H1 (cell line): ENCODE measurements around the gene RNF31. TPM values are rescaled to one million over a fixed set of nuclear protein-coding genes. Genes with fewer than 3 reads are reported as not detected.
A peak's percentile ranks its signal among the peaks of the same experiment; 100 is the strongest.

Experiments
- CTCF ChIA-PET: fragments of 300-600 bp; sonication (Branson Sonifier 250); formaldehyde crosslinking; loops from one replicate; lab custom pipeline; 2021; ENCODE audit not compliant: partially characterized antibody; lab: Charles Lee
- POLR2A ChIA-PET: fragments of 300-600 bp; sonication (Branson Sonifier 250); formaldehyde crosslinking; loops from one replicate; lab custom pipeline; 2021; ENCODE audit warnings: inconsistent platforms; ENCODE audit not compliant: partially characterized antibody; lab: Charles Lee
- DNase-seq, 2 experiments: peaks; one replicate each; pipeline versions ENCODE4 v3.0.0 to v3.0.0-alpha.2; 2010 to 2022; ENCODE audit warnings: low spot score in 2 of 2, low read depth in 1 of 2, mixed read lengths in 1 of 2
- FAIRE-seq: peaks from 2 replicates; lab custom pipeline; 2011; peaks lifted over from hg19 to GRCh38; lab: Jason Lieb, UNC
- H2AFZ ChIP-seq: 2 replicates; pipeline ENCODE4 v1.8.1; 2012; ENCODE audit warnings: low read length, inconsistent platforms
- H2AK5ac ChIP-seq: 2 replicates; pipeline ENCODE4 v1.6.1; 2013; ENCODE audit warnings: low read depth, low read length
- H2BK120ac ChIP-seq: replicated peaks from 2 replicates; pipeline ENCODE3; 2013; ENCODE audit warnings: low read depth, low read length, inconsistent platforms
- H2BK12ac ChIP-seq: 2 replicates; pipeline ENCODE4 v1.6.1; 2013; ENCODE audit warnings: low read depth, low read length
- H2BK15ac ChIP-seq: 2 replicates; pipeline ENCODE4 v1.6.1; 2013; ENCODE audit warnings: low read length
- H2BK20ac ChIP-seq: 2 replicates; pipeline ENCODE4 v1.6.1; 2013; ENCODE audit warnings: low read length
- H2BK5ac ChIP-seq: 2 replicates; pipeline ENCODE4 v1.6.1; 2013; ENCODE audit warnings: low read depth, low read length
- H3K14ac ChIP-seq: 2 replicates; pipeline ENCODE4 v1.6.1; 2013; ENCODE audit warnings: inconsistent platforms; ENCODE audit not compliant: insufficient read length
- H3K18ac ChIP-seq: 2 replicates; pipeline ENCODE4 v1.6.1; 2013; ENCODE audit warnings: low read length; ENCODE audit errors: extremely low read depth
- H3K23ac ChIP-seq: 2 replicates; pipeline ENCODE4 v1.6.1; 2013; ENCODE audit warnings: inconsistent platforms; ENCODE audit not compliant: insufficient read length
- H3K23me2 ChIP-seq: 2 replicates; pipeline ENCODE4 v1.6.1; 2013; ENCODE audit warnings: low read depth, low read length
- H3K27ac ChIP-seq: 2 replicates; pipeline ENCODE4 v1.6.1; 2011; ENCODE audit warnings: low read depth, low read length, inconsistent platforms
- H3K27me3 ChIP-seq, 4 experiments: replicated peaks in 1 of 4; 1 replicate in 1 of 4; 2 replicates in 3 of 4; pipeline versions ENCODE4 v1.6.1 to v1.8.1; 2011 to 2013; ENCODE audit warnings: low read length in 3 of 4, mild to moderate bottlenecking in 3 of 4, inconsistent platforms in 2 of 4, mixed read lengths in 2 of 4, moderate library complexity in 1 of 4; ENCODE audit not compliant: control insufficient read depth in 3 of 4, insufficient read depth in 3 of 4; ENCODE audit errors: extremely low read depth in 1 of 4
- H3K36me3 ChIP-seq, 4 experiments: 2 replicates each; pipeline versions ENCODE4 v1.6.1 to v1.8.1; 2011 to 2013; ENCODE audit warnings: mild to moderate bottlenecking in 4 of 4, low read length in 3 of 4, moderate library complexity in 2 of 4, control low read depth in 1 of 4, inconsistent platforms in 1 of 4; ENCODE audit not compliant: insufficient read depth in 4 of 4, control insufficient read depth in 2 of 4
- H3K4ac ChIP-seq: replicated peaks from 2 replicates; pipeline ENCODE3; 2013; ENCODE audit warnings: low read length, low read depth, mixed read lengths, inconsistent platforms; ENCODE audit not compliant: insufficient read length
- H3K4me1 ChIP-seq, 4 experiments: replicated peaks in 1 of 4; 1 replicate in 1 of 4; 2 replicates in 3 of 4; pipeline versions ENCODE4 v1.6.1 to v1.8.1; 2011 to 2013; ENCODE audit warnings: low read length in 3 of 4, inconsistent platforms in 2 of 4, mixed read lengths in 1 of 4; ENCODE audit not compliant: insufficient read depth in 4 of 4, control insufficient read depth in 3 of 4
- H3K4me2 ChIP-seq, 2 experiments: 2 replicates each; pipeline versions ENCODE4 v1.6.1 to v1.8.1; 2011 to 2013; ENCODE audit warnings: low read depth in 2 of 2, low read length in 2 of 2, control low read depth in 1 of 2, inconsistent platforms in 1 of 2, mild to moderate bottlenecking in 1 of 2; ENCODE audit not compliant: insufficient read depth in 1 of 2
- H3K4me3 ChIP-seq, 4 experiments: fragments of 200-600, 300-600 bp in 1 of 4; sonication (generic), shearing (Covaris generic), sonication (Bioruptor Twin) in 1 of 4; 2 replicates each; pipeline versions ENCODE4 v1.5.1 to v1.8.1; 2011 to 2016; ENCODE audit warnings: low read length in 4 of 4, low read depth in 3 of 4, control low read depth in 2 of 4, inconsistent platforms in 2 of 4, mild to moderate bottlenecking in 2 of 4, mixed read lengths in 1 of 4, moderate library complexity in 1 of 4; ENCODE audit not compliant: insufficient read depth in 2 of 4; ENCODE audit errors: extremely low read depth in 1 of 4
- H3K56ac ChIP-seq: replicated peaks from 2 replicates; pipeline ENCODE3; 2013; ENCODE audit warnings: low read depth, mild to moderate bottlenecking, mixed read lengths, low read length, inconsistent platforms; ENCODE audit not compliant: insufficient read length
- H3K79me1 ChIP-seq: 2 replicates; pipeline ENCODE4 v1.6.1; 2013; ENCODE audit warnings: low read depth, low read length, control low read depth
- H3K79me2 ChIP-seq, 2 experiments: 2 replicates each; pipeline versions ENCODE4 v1.6.1 to v1.8.1; 2012 to 2013; ENCODE audit warnings: low read length in 2 of 2, mild to moderate bottlenecking in 2 of 2, inconsistent platforms in 1 of 2; ENCODE audit not compliant: insufficient read depth in 2 of 2, control insufficient read depth in 1 of 2
- H3K9ac ChIP-seq, 4 experiments: replicated peaks in 1 of 4; 1 replicate in 1 of 4; 2 replicates in 3 of 4; pipeline versions ENCODE4 v1.6.1 to v1.8.1; 2011 to 2013; ENCODE audit warnings: low read depth in 3 of 4, low read length in 3 of 4, control low read depth in 2 of 4, mild to moderate bottlenecking in 2 of 4, moderate library complexity in 2 of 4, inconsistent platforms in 1 of 4; ENCODE audit errors: extremely low read depth in 1 of 4
- H3K9me3 ChIP-seq, 2 experiments: 2 replicates each; pipeline versions ENCODE4 v1.6.1 to v1.8.1; 2012 to 2013; ENCODE audit warnings: mild to moderate bottlenecking in 2 of 2, moderate library complexity in 2 of 2, control low read depth in 1 of 2, inconsistent platforms in 1 of 2, low read depth in 1 of 2, low read length in 1 of 2, mixed read lengths in 1 of 2; ENCODE audit not compliant: insufficient read depth in 2 of 2
- H4K20me1 ChIP-seq, 2 experiments: replicated peaks in 1 of 2; 2 replicates each; pipeline versions ENCODE3 to v1.8.1; 2011 to 2013; ENCODE audit warnings: inconsistent platforms in 2 of 2, low read length in 2 of 2, mild to moderate bottlenecking in 1 of 2; ENCODE audit not compliant: insufficient read depth in 2 of 2, control insufficient read depth in 1 of 2
- H4K5ac ChIP-seq: 2 replicates; pipeline ENCODE4 v1.6.1; 2013; ENCODE audit warnings: low read length, low read depth, mixed read lengths, inconsistent platforms; ENCODE audit not compliant: insufficient read length
- H4K8ac ChIP-seq: 2 replicates; pipeline ENCODE4 v1.8.0; 2013; ENCODE audit warnings: mild to moderate bottlenecking, moderate library complexity, low read length, inconsistent platforms; ENCODE audit not compliant: insufficient read depth; ENCODE audit errors: extremely low read depth
- H4K91ac ChIP-seq: replicated peaks from 2 replicates; pipeline ENCODE3; 2013; ENCODE audit warnings: low read length, mixed read lengths, inconsistent platforms; ENCODE audit not compliant: insufficient read length
- ASH2L ChIP-seq: fragments of 200-600, 300-600 bp; sonication (generic); IDR thresholded peaks from one replicate; pipeline ENCODE4 v1.7.1; 2017; ENCODE audit warnings: low read length
- CBX5 ChIP-seq: fragments of 300-800, 300-1000 bp; sonication (generic); IDR thresholded peaks from 2 replicates; pipeline ENCODE4 v1.7.1; 2016; ENCODE audit warnings: antibody characterized with exemption, low read length, low read depth
- CEBPB ChIP-seq: IDR thresholded peaks from 2 replicates; pipeline ENCODE4 v1.6.1; 2012; ENCODE audit warnings: low read depth, low read length
- CHD2 ChIP-seq: IDR thresholded peaks from 2 replicates; pipeline ENCODE4 v1.6.1; 2012; ENCODE audit warnings: low read length, improper control_type of control experiment
- EZH2 ChIP-seq: fragments of 200-600 bp; sonication (generic); IDR thresholded peaks from 2 replicates; pipeline ENCODE4 v1.7.1; 2012; ENCODE audit warnings: low read depth, mild to moderate bottlenecking, moderate library complexity, low read length, inconsistent platforms; ENCODE audit not compliant: severe bottlenecking
- GABPA ChIP-seq: IDR thresholded peaks from 2 replicates; pipeline ENCODE4 v1.6.1; 2011; ENCODE audit warnings: mild to moderate bottlenecking, low read length, moderate library complexity, borderline replicate concordance; ENCODE audit not compliant: insufficient read depth
- JUND ChIP-seq: IDR thresholded peaks from 2 replicates; pipeline ENCODE4 v1.6.1; 2011; ENCODE audit warnings: mild to moderate bottlenecking, improper control_type of control experiment, low read length
- PHF8 ChIP-seq: fragments of 200-600 bp; sonication (generic); conservative IDR thresholded peaks from 2 replicates; pipeline ENCODE4 v1.7.1; 2012; ENCODE audit warnings: low read depth, mild to moderate bottlenecking, inconsistent platforms, low read length, moderate library complexity
- POLR2A ChIP-seq, 2 experiments: IDR thresholded peaks; 1 replicate in 1 of 2; 2 replicates in 1 of 2; pipeline ENCODE4 v1.6.1; 2011; ENCODE audit warnings: low read depth in 2 of 2, low read length in 2 of 2, mild to moderate bottlenecking in 2 of 2; ENCODE audit errors: control extremely low read depth in 1 of 2
- POU5F1 ChIP-seq: IDR thresholded peaks from 2 replicates; pipeline ENCODE4 v1.6.1; 2011; ENCODE audit warnings: low read depth, mild to moderate bottlenecking, low read length, moderate library complexity
- RFX5 ChIP-seq: IDR thresholded peaks from 2 replicates; pipeline ENCODE4 v1.6.1; 2011; ENCODE audit warnings: low read depth, low read length, improper control_type of control experiment, borderline replicate concordance
- TAF1 ChIP-seq: IDR thresholded peaks from 2 replicates; pipeline ENCODE4 v1.6.1; 2011; ENCODE audit warnings: mild to moderate bottlenecking, low read depth, low read length
- TCF12 ChIP-seq: IDR thresholded peaks from 2 replicates; pipeline ENCODE4 v1.6.1; 2011; ENCODE audit warnings: low read depth, mild to moderate bottlenecking, low read length
- WGBS, 2 experiments: shearing (Covaris generic) in 1 of 2; methylation state at CpG; one replicate each; pipeline versions ENCODE4 v1.1.6 to v1.1.7; 2013 to 2015; ENCODE audit warnings: low lambda C conversion rate in 2 of 2, mixed read lengths in 2 of 2, inconsistent platforms in 1 of 2, low coverage in 1 of 2, missing lambda C conversion rate in 1 of 2; ENCODE audit not compliant: insufficient replicate concordance in 2 of 2, insufficient coverage in 1 of 2, insufficient read length in 1 of 2; ENCODE audit errors: extremely low coverage in 1 of 2, missing lambda C conversion rate in 1 of 2; 5-methylcytosine and 5-hydroxymethylcytosine counted together
- polyA plus RNA-seq, 7 experiments: library from polyadenylated mRNA; depleted of rRNA in 3 of 7; stranded (reverse) in 5 of 7; unstranded in 2 of 7; fragments of >200 nt in 5 of 7; fragments of 200-250 nt in 2 of 7; gene quantifications; 1 replicate in 5 of 7; 2 replicates in 1 of 7; 4 replicates in 1 of 7; pipeline versions ENCODE4 v1.2.1 to v1.2.3, GENCODE V29; 2011 to 2013; ENCODE audit warnings: missing spikeins in 2 of 7, mixed read lengths in 2 of 7
- total RNA-seq: library from RNA; stranded (reverse); fragmentation: NEBNext Ultra II Directional; extraction: Animal tissue kit (Norgen Biotek cat#: 25700); gene quantifications from 2 replicates; pipeline ENCODE4 v1.2.1, GENCODE V29; 2021
- TF ChIP-seq, protein P1 (sequence below): IDR thresholded peaks from 2 replicates; pipeline ENCODE4 v1.6.1; 2012; ENCODE audit warnings: inconsistent platforms

The RNF31 gene
- total and polyA plus RNA-seq, 2 of the 8 experiments (the other 6 are each of a cell fraction or from before 2014, with no cell fraction given) = 17.5 to 72.0 TPM

DNA sequence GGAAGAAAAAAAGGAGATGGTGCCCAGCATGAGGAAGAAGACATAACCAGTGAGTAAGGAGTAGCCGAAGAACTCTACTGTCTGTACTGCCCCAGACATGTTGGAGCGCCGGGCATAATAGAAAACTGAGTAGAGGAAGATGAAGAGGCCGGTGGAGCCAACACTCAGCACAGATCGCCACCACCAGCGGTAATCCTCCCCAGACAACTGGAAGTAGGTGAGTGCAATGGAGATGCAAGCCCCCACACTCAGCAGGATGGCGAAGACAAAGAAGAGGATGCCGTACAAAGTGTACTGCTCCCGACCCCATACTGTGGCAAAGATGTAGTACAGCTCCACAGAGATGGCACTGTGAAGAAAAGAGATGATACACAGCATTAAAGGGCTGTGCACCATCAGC lies 42.2 kb downstream of the RNF31 start:
- no peak overlapping the region for H3K14ac ChIP-seq
- DNase-seq (no peak), FAIRE-seq (no peak)
- no peak overlapping the region for H2AFZ ChIP-seq
- WGBS, 2 experiments = 88% methylated on average over 9 of the region's 9 CpGs; no CpG with 5 or more reads in 1 of the 2 experiments
- peak overlapping the region in 1 of 4 experiments; percentile 91; a peak in 2 of 8 replicates for H3K4me3 ChIP-seq
- H3K27me3 ChIP-seq = no peaks in the 10 kb centered on the region
- H3K9ac ChIP-seq = no peak overlapping the region
- CTCF ChIA-PET = interaction anchor here (1.0 to 4.1 kb wide), 2 partner anchors 23 to 29 kb away, joined by 5 to 16 read pairs; partner anchors contain the start of genes CHMP4A and IRF9
- no peak overlapping the region for H2BK120ac ChIP-seq
- no peak overlapping the region for H3K27ac ChIP-seq
- no peak overlapping the region for H4K8ac ChIP-seq
- no peak overlapping the region for H4K91ac ChIP-seq
- no peaks in the 10 kb centered on the region for H3K9me3 ChIP-seq
- H4K5ac ChIP-seq = no peak overlapping the region
- H3K4me2 ChIP-seq = peak overlapping the region; percentile 41 to 70; a peak in 2 of 4 replicates
- no peak overlapping the region for H2BK5ac ChIP-seq
- peaks cover 12% of the 10 kb centered on the region for H3K79me1 ChIP-seq
- H3K4me1 ChIP-seq = peaks cover 0 to 8% (median 4%) of the 10 kb centered on the region in 4 experiments; a peak in 6 of 7 replicates
- H2BK20ac ChIP-seq = no peak overlapping the region
- H3K4ac ChIP-seq = no peak overlapping the region
- H3K23ac ChIP-seq = no peak overlapping the region
- POLR2A ChIA-PET = interaction anchor here (0.5 to 7.9 kb wide), 13 partner anchors 14 to 94 kb away, joined by 3 to 158 read pairs (median 5); partner anchors contain the start of genes CHMP4A, EMC9, IRF9 and MDP1
- H3K36me3 ChIP-seq = peaks cover 16 to 31% (median 28%) of the 10 kb centered on the region in 4 experiments; a peak in 7 of 8 replicates
- no peak overlapping the region for H3K18ac ChIP-seq
- no peak overlapping the region for H2BK12ac ChIP-seq
- peaks cover 0 to 13% of the 10 kb centered on the region in 2 experiments; a peak in 2 of 4 replicates for H3K79me2 ChIP-seq
- H3K56ac ChIP-seq = no peak overlapping the region
- peaks cover 0 to 16% of the 10 kb centered on the region in 2 experiments for H4K20me1 ChIP-seq
- H3K23me2 ChIP-seq = peaks cover 5% of the 10 kb centered on the region
- 0 out of 2 replicates have a peak overlapping the region, but pooled peaks have one; percentile 89 for H2BK15ac ChIP-seq
- no peak overlapping the region for H2AK5ac ChIP-seq
- no peak for TF ChIP-seq EZH2
- TF ChIP-seq CBX5 = no peak
- TF ChIP-seq JUND = no peak
- TF ChIP-seq, protein P1, sequence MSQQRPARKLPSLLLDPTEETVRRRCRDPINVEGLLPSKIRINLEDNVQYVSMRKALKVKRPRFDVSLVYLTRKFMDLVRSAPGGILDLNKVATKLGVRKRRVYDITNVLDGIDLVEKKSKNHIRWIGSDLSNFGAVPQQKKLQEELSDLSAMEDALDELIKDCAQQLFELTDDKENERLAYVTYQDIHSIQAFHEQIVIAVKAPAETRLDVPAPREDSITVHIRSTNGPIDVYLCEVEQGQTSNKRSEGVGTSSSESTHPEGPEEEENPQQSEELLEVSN = no peak
- TF ChIP-seq PHF8 = no peak
- TF ChIP-seq TAF1 = no peak
- no peak for TF ChIP-seq ASH2L
- no peak for TF ChIP-seq CHD2
- no peak for TF ChIP-seq CEBPB
- no peak for TF ChIP-seq TCF12
- no peak for TF ChIP-seq RFX5
- TF ChIP-seq POU5F1 = no peak
- TF ChIP-seq POLR2A (IDR thresholded peaks at IDR 0.05; ENCODE audit: control extremely low read depth in 1 of 2, low read depth in 2 of 2, low read length in 2 of 2) = no peak
- no peak for TF ChIP-seq GABPA
